A549 (cell line): ENCODE measurements around the gene LNPK. TPM values are rescaled to one million over a fixed set of nuclear protein-coding genes. Genes with fewer than 3 reads are reported as not detected.

Experiments used
- ATAC-seq, 2 experiments: fragments of 200-7000 bp in 1 of 2; fragments of >200 bp in 1 of 2; cut with Nextera tagmentation in 1 of 2; cut with Tn5 transposase in 1 of 2; 3 replicates each; pipeline versions ENCODE4 v1.8.0 to v1.9.1; 2018 to 2020; ENCODE audit warnings: mild to moderate bottlenecking in 1 of 2, moderate library complexity in 1 of 2
- CTCF ChIA-PET: fragments of 300-600 bp; sonication (Branson Sonifier 250); formaldehyde crosslinking; extraction: SDS; loops from one replicate; lab custom pipeline; 2021; ENCODE audit warnings: antibody characterized with exemption, inconsistent platforms; lab: Yijun Ruan, JAX
- POLR2A ChIA-PET: fragments of 350-600 bp; formaldehyde crosslinking; extraction: SDS; loops from one replicate; lab custom pipeline; 2021; ENCODE audit warnings: antibody characterized with exemption, inconsistent platforms; lab: Yijun Ruan, JAX
- DNase-seq, 2 experiments: peaks; one replicate each; pipeline versions ENCODE4 v3.0.0 to v3.0.0-alpha.2; 2011 to 2016; ENCODE audit warnings: low read depth in 1 of 2, low spot score in 1 of 2
- FAIRE-seq: peaks from 2 replicates; lab custom pipeline; 2011; peaks lifted over from hg19 to GRCh38; lab: Jason Lieb, UNC
- H3K27ac ChIP-seq, 2 experiments: fragments of >200 bp; sonication (Bioruptor Twin); formaldehyde crosslinking; 3 replicates each; pipeline ENCODE4 v1.5.1; 2016 to 2017
- H3K4me1 ChIP-seq: fragments of >200 bp; sonication (Bioruptor Twin); formaldehyde crosslinking; 3 replicates; pipeline ENCODE4 v1.6.1; 2016
- H3K4me2 ChIP-seq: fragments of >200 bp; sonication (Bioruptor Twin); formaldehyde crosslinking; 3 replicates; pipeline ENCODE4 v1.6.1; 2016
- H3K4me3 ChIP-seq: fragments of >200 bp; sonication (Bioruptor Twin); formaldehyde crosslinking; 3 replicates; pipeline ENCODE4 v1.5.1; 2016
- H3K9me3 ChIP-seq: fragments of >200 bp; sonication (Bioruptor Twin); formaldehyde crosslinking; 3 replicates; pipeline ENCODE4 v1.6.1; 2016
- ATOH8 ChIP-seq: fragments of 250-450 bp; sonication (Bioruptor Pico); IDR thresholded peaks from 2 replicates; pipeline ENCODE4 v1.5.0; 2020; ENCODE audit warnings: low read depth, mild to moderate bottlenecking, moderate library complexity
- CBX2 ChIP-seq: fragments of 200-600 bp; sonication (generic); IDR thresholded peaks from 2 replicates; pipeline ENCODE4 v1.6.1; 2016; ENCODE audit warnings: low read depth, mild to moderate bottlenecking, borderline replicate concordance
- CEBPB ChIP-seq, 2 experiments: fragments of >200 bp in 1 of 2; sonication (Bioruptor Twin) in 1 of 2; formaldehyde crosslinking in 1 of 2; IDR thresholded peaks; 2 replicates each; pipeline ENCODE4 v1.6.1; 2012 to 2016
- CHD2 ChIP-seq: fragments of 150-350 bp; IDR thresholded peaks from 2 replicates; pipeline ENCODE4 v1.6.1; 2014; ENCODE audit warnings: low read length; ENCODE audit not compliant: partially characterized antibody
- CTCF ChIP-seq: fragments of >200 bp; sonication (Bioruptor Twin); formaldehyde crosslinking; IDR thresholded peaks from 3 replicates; pipeline ENCODE4 v1.5.1; 2016
- E2F6 ChIP-seq: IDR thresholded peaks from 2 replicates; pipeline ENCODE4 v1.6.1; 2012; ENCODE audit warnings: low read depth, borderline replicate concordance
- EHF ChIP-seq: fragments of 250-450 bp; sonication (Bioruptor Pico); IDR thresholded peaks from 2 replicates; pipeline ENCODE4 v1.5.0; 2020; ENCODE audit warnings: mild to moderate bottlenecking
- FOSL2 ChIP-seq, 2 experiments: fragments of 450-650 bp in 1 of 2; fragments of >200 bp in 1 of 2; sonication (Bioruptor Twin) in 1 of 2; formaldehyde crosslinking; IDR thresholded peaks; 2 replicates each; pipeline versions ENCODE4 v1.5.0 to v1.6.1; 2016 to 2020; ENCODE audit warnings: mild to moderate bottlenecking in 1 of 2, moderate library complexity in 1 of 2
- HMGXB4 ChIP-seq: fragments of 250-450 bp; sonication (Bioruptor Pico); IDR thresholded peaks from 2 replicates; pipeline ENCODE4 v1.5.0; 2021; ENCODE audit warnings: mild to moderate bottlenecking, moderate library complexity, borderline replicate concordance
- HOXA7 ChIP-seq: fragments of 250-450 bp; sonication (Bioruptor Pico); IDR thresholded peaks from 2 replicates; pipeline ENCODE4 v1.5.0; 2020; ENCODE audit warnings: mild to moderate bottlenecking, moderate library complexity
- HOXB13 ChIP-seq: fragments of 250-450 bp; sonication (Bioruptor Pico); IDR thresholded peaks from 2 replicates; pipeline ENCODE4 v1.5.0; 2020; ENCODE audit warnings: low read depth, mild to moderate bottlenecking, moderate library complexity
- HOXB5 ChIP-seq: fragments of 250-450 bp; sonication (Bioruptor Pico); IDR thresholded peaks from 2 replicates; pipeline ENCODE4 v1.5.0; 2020; ENCODE audit warnings: mild to moderate bottlenecking, moderate library complexity
- JUN ChIP-seq, 2 experiments: fragments of >200 bp; sonication (Bioruptor Twin); formaldehyde crosslinking; IDR thresholded peaks; 2 replicates in 1 of 2; 3 replicates in 1 of 2; pipeline ENCODE4 v1.6.1; 2016 to 2017
- MAFK ChIP-seq: fragments of 450-650 bp; IDR thresholded peaks from 2 replicates; pipeline ENCODE4 v1.6.1; 2014; ENCODE audit not compliant: partially characterized antibody
- MAX ChIP-seq: IDR thresholded peaks from 2 replicates; pipeline ENCODE4 v1.6.1; 2012
- NFE2L2 ChIP-seq: fragments of 150-350 bp; conservative IDR thresholded peaks from 2 replicates; pipeline ENCODE4 v1.6.1; 2014; ENCODE audit warnings: low read length
- NPAS2 ChIP-seq: fragments of 250-450 bp; sonication (Bioruptor Pico); IDR thresholded peaks from 2 replicates; pipeline ENCODE4 v1.8.0; 2022; ENCODE audit warnings: mild to moderate bottlenecking, moderate library complexity, borderline replicate concordance
- NR3C1 ChIP-seq: fragments of >200 bp; sonication (Bioruptor Twin); formaldehyde crosslinking; IDR thresholded peaks from 3 replicates; pipeline ENCODE4 v1.6.1; 2017
- PBX3 ChIP-seq: IDR thresholded peaks from 2 replicates; pipeline ENCODE4 v1.6.1; 2012
- PHF8 ChIP-seq: fragments of 200-600 bp; sonication (generic); IDR thresholded peaks from 2 replicates; pipeline ENCODE4 v1.6.1; 2016; ENCODE audit warnings: low read depth, mild to moderate bottlenecking, antibody characterized with exemption, moderate library complexity, borderline replicate concordance
- POLR2AphosphoS2 ChIP-seq: conservative IDR thresholded peaks from 2 replicates; pipeline ENCODE4 v1.6.1; 2012; ENCODE audit warnings: low read length, improper control_type of control experiment, inconsistent platforms
- RCOR1 ChIP-seq: fragments of 150-350 bp; IDR thresholded peaks from 2 replicates; pipeline ENCODE4 v1.6.1; 2014; ENCODE audit warnings: antibody characterized with exemption, low read length, low read depth
- REST ChIP-seq: fragments of 200-600 bp; sonication (generic); IDR thresholded peaks from 2 replicates; pipeline ENCODE4 v1.6.1; 2016; ENCODE audit warnings: antibody characterized with exemption, mild to moderate bottlenecking, moderate library complexity
- SMC3 ChIP-seq: fragments of >200 bp; sonication (Bioruptor Twin); formaldehyde crosslinking; IDR thresholded peaks from 3 replicates; pipeline ENCODE4 v1.6.1; 2018; ENCODE audit warnings: inconsistent platforms
- TFCP2L1 ChIP-seq: fragments of 250-450 bp; sonication (Bioruptor Pico); IDR thresholded peaks from 2 replicates; pipeline ENCODE4 v1.5.0; 2021; ENCODE audit warnings: mild to moderate bottlenecking
- ZFP36 ChIP-seq: fragments of 450-650 bp; IDR thresholded peaks from 2 replicates; pipeline ENCODE4 v1.6.1; 2014; ENCODE audit warnings: borderline replicate concordance; ENCODE audit not compliant: partially characterized antibody
- WGBS: methylation state at CpG from one replicate; pipeline ENCODE4 v1.1.6; 2017; ENCODE audit errors: missing lambda C conversion rate; 5-methylcytosine and 5-hydroxymethylcytosine counted together
- polyA plus RNA-seq, 4 experiments: library from polyadenylated mRNA; depleted of rRNA in 3 of 4; stranded (reverse); fragments of >200 nt; fragmentation: RNase III in 1 of 4; extraction: RNeasy Plus Mini Kit Qiagen cat#74134 plus additional on column Dnase treatment in 1 of 4; gene quantifications; 2 replicates in 3 of 4; 3 replicates in 1 of 4; pipeline ENCODE4 v1.2.3, GENCODE V29; 2011 to 2017

Gene LNPK
- polyA plus RNA-seq, 2 of the 4 experiments (the other 2 are of a cell fraction) = 13.1 to 24.7 TPM

- TF ChIP-seq E2F6 (no peak), CEBPB (IDR thresholded peaks at IDR 0.05) (no peak), RCOR1 (no peak), SMC3 (no peak), PBX3 (no peak), CBX2 (no peak), MAX (no peak), HOXB5 (no peak), REST (no peak), NR3C1 (no peak), ATOH8 (CRISPR knock-in tag) (no peak), HMGXB4 (no peak), MAFK (no peak), TFCP2L1 (CRISPR knock-in tag) (no peak), EHF (CRISPR knock-in tag) (no peak), NFE2L2 (no peak), NPAS2 (CRISPR knock-in tag) (no peak), PHF8 (no peak), HOXB13 (CRISPR knock-in tag) (no peak), CHD2 (no peak)
- ChIA-PET CTCF (no interaction called here), POLR2A (no interaction called here)
- DNase-seq = no peak
- no peak overlapping the region for H3K4me3 ChIP-seq
- no peak for FAIRE-seq
- no peak overlapping the region for H3K27ac ChIP-seq
- WGBS = 12% methylated on average over 2 of the region's 2 CpGs
- no peak for ATAC-seq
- H3K4me1 ChIP-seq = no peaks in the 10 kb centered on the region
- no peaks in the 10 kb centered on the region for H3K9me3 ChIP-seq
- no peak overlapping the region for H3K4me2 ChIP-seq
Measured at GRCh38 chr2:176009445-176009844, 7.4 kb upstream of the LNPK start.

GRCh38 chr2:176004934-176005333, 2.9 kb upstream of the LNPK start:
- TF ChIP-seq CTCF = no peak
- no peak for TF ChIP-seq NFE2L2
- TF ChIP-seq SMC3 = no peak
- no peak for TF ChIP-seq ZFP36
- TF ChIP-seq JUN (IDR thresholded peaks at IDR 0.05) = no peak
- no peak for TF ChIP-seq HOXA7 (CRISPR knock-in tag)
- no peak for TF ChIP-seq POLR2AphosphoS2
- TF ChIP-seq CHD2 = no peak
- TF ChIP-seq FOSL2 (IDR thresholded peaks at IDR 0.05) = no peak
- TF ChIP-seq FOSL2 (CRISPR knock-in tag; IDR thresholded peaks at IDR 0.05) = no peak
- TF ChIP-seq HOXB13 (CRISPR knock-in tag) = no peak
- TF ChIP-seq TFCP2L1 (CRISPR knock-in tag) = no peak
- no peak for TF ChIP-seq RCOR1
- ChIA-PET CTCF (no interaction called here), POLR2A (no interaction called here)
- Histone ChIP-seq H3K4me3 (no peak overlapping the region), H3K4me1 (peaks cover 6% of the 10 kb centered on the region; the same call in 2 of the 3 replicates), H3K27ac (no peak overlapping the region), H3K4me2 (no peak overlapping the region), H3K9me3 (no peaks in the 10 kb centered on the region)
- FAIRE-seq = no peak
- no peak for DNase-seq
- WGBS = 34% methylated on average over 1 of the region's 1 CpG
- ATAC-seq = no peak
